H1 (cell line): ENCODE measurements around the gene ILF2. TPM values are rescaled to one million over a fixed set of nuclear protein-coding genes. Genes with fewer than 3 reads are reported as not detected.

Experiments
- CBX8 ChIP-seq: fragments of 300-800, 300-1000 bp; sonication (generic); IDR thresholded peaks from 2 replicates; pipeline ENCODE4 v1.7.1; 2016; ENCODE audit warnings: low read depth, low read length, borderline replicate concordance
- EP300 ChIP-seq, 2 experiments: IDR thresholded peaks; 1 replicate in 1 of 2; 2 replicates in 1 of 2; pipeline ENCODE4 v1.6.1; 2011 to 2012; ENCODE audit warnings: low read depth in 2 of 2, low read length in 2 of 2, mild to moderate bottlenecking in 2 of 2, borderline replicate concordance in 1 of 2, inconsistent platforms in 1 of 2, moderate library complexity in 1 of 2
- JUN ChIP-seq: IDR thresholded peaks from 2 replicates; pipeline ENCODE4 v1.6.1; 2011; ENCODE audit warnings: low read depth, mild to moderate bottlenecking, improper control_type of control experiment, low read length
- RXRA ChIP-seq: IDR thresholded peaks from 2 replicates; pipeline ENCODE4 v1.6.1; 2011; ENCODE audit warnings: low read depth, mild to moderate bottlenecking, low read length, moderate library complexity; ENCODE audit not compliant: insufficient read depth
- SAP30 ChIP-seq: fragments of 300-600 bp; sonication (generic); IDR thresholded peaks from 2 replicates; pipeline ENCODE4 v1.7.1; 2012; ENCODE audit warnings: low read length, moderate library complexity, mild to moderate bottlenecking, inconsistent platforms; ENCODE audit not compliant: insufficient read depth, insufficient replicate concordance
- SUZ12 ChIP-seq: fragments of 200-600 bp; sonication (generic); IDR thresholded peaks from 2 replicates; pipeline ENCODE4 v1.6.1; 2012; ENCODE audit warnings: mild to moderate bottlenecking, inconsistent platforms, low read length, moderate library complexity, mixed read lengths
- TAF7 ChIP-seq: optimal IDR thresholded peaks from 2 replicates; pipeline ENCODE3; 2011; ENCODE audit warnings: low read depth, mild to moderate bottlenecking, inconsistent platforms, low read length, moderate library complexity, borderline replicate concordance
- polyA plus RNA-seq, 7 experiments: library from polyadenylated mRNA; depleted of rRNA in 3 of 7; stranded (reverse) in 5 of 7; unstranded in 2 of 7; fragments of >200 nt in 5 of 7; fragments of 200-250 nt in 2 of 7; gene quantifications; 1 replicate in 5 of 7; 2 replicates in 1 of 7; 4 replicates in 1 of 7; pipeline versions ENCODE4 v1.2.1 to v1.2.3, GENCODE V29; 2011 to 2013; ENCODE audit warnings: missing spikeins in 2 of 7, mixed read lengths in 2 of 7
- total RNA-seq: library from RNA; stranded (reverse); fragmentation: NEBNext Ultra II Directional; extraction: Animal tissue kit (Norgen Biotek cat#: 25700); gene quantifications from 2 replicates; pipeline ENCODE4 v1.2.1, GENCODE V29; 2021
- TF ChIP-seq, protein P1 (sequence below): IDR thresholded peaks from 2 replicates; pipeline ENCODE4 v1.6.1; 2012; ENCODE audit warnings: inconsistent platforms
- TF ChIP-seq, protein P2 (sequence below): fragments of 300-600 bp; sonication (generic); IDR thresholded peaks from 2 replicates; pipeline ENCODE4 v1.7.1; 2012; ENCODE audit warnings: low read length, moderate library complexity, mild to moderate bottlenecking, inconsistent platforms; ENCODE audit not compliant: insufficient replicate concordance

ILF2 gene
- total and polyA plus RNA-seq, 2 of the 8 experiments (the other 6 are each of a cell fraction or from before 2014, with no cell fraction given): 389 to 474 TPM

DNA sequence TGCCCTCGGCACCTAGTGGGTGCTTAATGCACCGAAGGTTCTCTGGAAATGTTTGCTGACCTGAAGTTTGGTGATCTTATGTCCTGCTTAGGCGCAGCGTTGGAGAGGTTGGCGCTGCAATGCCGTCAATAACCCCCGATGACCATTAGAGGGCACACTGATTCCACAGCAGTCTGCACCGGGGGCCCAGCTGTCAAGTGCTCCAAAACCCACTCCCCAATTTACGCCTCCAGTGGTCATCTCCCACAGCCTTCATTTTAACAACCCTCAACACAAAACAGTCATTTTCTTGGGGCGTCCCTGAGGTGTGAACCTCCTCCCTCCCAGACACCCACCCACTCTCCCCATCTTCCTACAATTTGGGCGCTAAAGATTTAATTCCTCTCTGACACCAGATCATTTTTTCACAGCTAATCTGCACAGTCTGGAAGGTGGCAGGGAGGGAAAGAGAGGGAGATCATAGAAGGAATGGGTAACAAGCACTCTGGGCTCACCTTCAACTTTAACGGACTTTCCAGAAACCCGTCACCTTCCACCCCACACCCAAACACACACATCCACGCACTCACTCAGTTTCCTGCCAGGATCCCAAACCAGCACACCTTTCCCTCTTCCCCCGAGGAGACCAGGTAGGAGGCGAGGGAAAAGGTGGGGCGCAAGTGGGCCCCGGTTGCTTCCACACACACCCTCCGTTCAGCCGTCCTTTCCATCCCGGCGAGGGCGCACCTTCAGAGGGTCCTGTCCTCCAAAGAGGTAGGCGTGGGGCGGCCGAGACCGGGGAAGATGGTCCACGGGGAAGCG is 7.1 kb upstream of the ILF2 start (continued):
- TF ChIP-seq, protein P1, sequence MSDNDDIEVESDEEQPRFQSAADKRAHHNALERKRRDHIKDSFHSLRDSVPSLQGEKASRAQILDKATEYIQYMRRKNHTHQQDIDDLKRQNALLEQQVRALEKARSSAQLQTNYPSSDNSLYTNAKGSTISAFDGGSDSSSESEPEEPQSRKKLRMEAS: peak; percentile 37; the same call in 1 of the 2 replicates
- TF ChIP-seq, protein P2, sequence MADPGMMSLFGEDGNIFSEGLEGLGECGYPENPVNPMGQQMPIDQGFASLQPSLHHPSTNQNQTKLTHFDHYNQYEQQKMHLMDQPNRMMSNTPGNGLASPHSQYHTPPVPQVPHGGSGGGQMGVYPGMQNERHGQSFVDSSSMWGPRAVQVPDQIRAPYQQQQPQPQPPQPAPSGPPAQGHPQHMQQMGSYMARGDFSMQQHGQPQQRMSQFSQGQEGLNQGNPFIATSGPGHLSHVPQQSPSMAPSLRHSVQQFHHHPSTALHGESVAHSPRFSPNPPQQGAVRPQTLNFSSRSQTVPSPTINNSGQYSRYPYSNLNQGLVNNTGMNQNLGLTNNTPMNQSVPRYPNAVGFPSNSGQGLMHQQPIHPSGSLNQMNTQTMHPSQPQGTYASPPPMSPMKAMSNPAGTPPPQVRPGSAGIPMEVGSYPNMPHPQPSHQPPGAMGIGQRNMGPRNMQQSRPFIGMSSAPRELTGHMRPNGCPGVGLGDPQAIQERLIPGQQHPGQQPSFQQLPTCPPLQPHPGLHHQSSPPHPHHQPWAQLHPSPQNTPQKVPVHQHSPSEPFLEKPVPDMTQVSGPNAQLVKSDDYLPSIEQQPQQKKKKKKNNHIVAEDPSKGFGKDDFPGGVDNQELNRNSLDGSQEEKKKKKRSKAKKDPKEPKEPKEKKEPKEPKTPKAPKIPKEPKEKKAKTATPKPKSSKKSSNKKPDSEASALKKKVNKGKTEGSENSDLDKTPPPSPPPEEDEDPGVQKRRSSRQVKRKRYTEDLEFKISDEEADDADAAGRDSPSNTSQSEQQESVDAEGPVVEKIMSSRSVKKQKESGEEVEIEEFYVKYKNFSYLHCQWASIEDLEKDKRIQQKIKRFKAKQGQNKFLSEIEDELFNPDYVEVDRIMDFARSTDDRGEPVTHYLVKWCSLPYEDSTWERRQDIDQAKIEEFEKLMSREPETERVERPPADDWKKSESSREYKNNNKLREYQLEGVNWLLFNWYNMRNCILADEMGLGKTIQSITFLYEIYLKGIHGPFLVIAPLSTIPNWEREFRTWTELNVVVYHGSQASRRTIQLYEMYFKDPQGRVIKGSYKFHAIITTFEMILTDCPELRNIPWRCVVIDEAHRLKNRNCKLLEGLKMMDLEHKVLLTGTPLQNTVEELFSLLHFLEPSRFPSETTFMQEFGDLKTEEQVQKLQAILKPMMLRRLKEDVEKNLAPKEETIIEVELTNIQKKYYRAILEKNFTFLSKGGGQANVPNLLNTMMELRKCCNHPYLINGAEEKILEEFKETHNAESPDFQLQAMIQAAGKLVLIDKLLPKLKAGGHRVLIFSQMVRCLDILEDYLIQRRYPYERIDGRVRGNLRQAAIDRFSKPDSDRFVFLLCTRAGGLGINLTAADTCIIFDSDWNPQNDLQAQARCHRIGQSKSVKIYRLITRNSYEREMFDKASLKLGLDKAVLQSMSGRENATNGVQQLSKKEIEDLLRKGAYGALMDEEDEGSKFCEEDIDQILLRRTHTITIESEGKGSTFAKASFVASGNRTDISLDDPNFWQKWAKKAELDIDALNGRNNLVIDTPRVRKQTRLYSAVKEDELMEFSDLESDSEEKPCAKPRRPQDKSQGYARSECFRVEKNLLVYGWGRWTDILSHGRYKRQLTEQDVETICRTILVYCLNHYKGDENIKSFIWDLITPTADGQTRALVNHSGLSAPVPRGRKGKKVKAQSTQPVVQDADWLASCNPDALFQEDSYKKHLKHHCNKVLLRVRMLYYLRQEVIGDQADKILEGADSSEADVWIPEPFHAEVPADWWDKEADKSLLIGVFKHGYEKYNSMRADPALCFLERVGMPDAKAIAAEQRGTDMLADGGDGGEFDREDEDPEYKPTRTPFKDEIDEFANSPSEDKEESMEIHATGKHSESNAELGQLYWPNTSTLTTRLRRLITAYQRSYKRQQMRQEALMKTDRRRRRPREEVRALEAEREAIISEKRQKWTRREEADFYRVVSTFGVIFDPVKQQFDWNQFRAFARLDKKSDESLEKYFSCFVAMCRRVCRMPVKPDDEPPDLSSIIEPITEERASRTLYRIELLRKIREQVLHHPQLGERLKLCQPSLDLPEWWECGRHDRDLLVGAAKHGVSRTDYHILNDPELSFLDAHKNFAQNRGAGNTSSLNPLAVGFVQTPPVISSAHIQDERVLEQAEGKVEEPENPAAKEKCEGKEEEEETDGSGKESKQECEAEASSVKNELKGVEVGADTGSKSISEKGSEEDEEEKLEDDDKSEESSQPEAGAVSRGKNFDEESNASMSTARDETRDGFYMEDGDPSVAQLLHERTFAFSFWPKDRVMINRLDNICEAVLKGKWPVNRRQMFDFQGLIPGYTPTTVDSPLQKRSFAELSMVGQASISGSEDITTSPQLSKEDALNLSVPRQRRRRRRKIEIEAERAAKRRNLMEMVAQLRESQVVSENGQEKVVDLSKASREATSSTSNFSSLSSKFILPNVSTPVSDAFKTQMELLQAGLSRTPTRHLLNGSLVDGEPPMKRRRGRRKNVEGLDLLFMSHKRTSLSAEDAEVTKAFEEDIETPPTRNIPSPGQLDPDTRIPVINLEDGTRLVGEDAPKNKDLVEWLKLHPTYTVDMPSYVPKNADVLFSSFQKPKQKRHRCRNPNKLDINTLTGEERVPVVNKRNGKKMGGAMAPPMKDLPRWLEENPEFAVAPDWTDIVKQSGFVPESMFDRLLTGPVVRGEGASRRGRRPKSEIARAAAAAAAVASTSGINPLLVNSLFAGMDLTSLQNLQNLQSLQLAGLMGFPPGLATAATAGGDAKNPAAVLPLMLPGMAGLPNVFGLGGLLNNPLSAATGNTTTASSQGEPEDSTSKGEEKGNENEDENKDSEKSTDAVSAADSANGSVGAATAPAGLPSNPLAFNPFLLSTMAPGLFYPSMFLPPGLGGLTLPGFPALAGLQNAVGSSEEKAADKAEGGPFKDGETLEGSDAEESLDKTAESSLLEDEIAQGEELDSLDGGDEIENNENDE: no peak
- no peak for TF ChIP-seq TAF7
- no peak for TF ChIP-seq SAP30
- TF ChIP-seq SUZ12: no peak
- no peak for TF ChIP-seq EP300 (IDR thresholded peaks at IDR 0.05; ENCODE audit: borderline replicate concordance in 1 of 2, low read depth in 2 of 2, low read length in 2 of 2)
- TF ChIP-seq JUN: no peak
- TF ChIP-seq RXRA: no peak
- TF ChIP-seq CBX8: no peak
